ENCODE measurements around the gene DGUOK. TPM values are rescaled to one million over a fixed set of nuclear protein-coding genes. Genes with fewer than 3 reads are reported as not detected.

DGUOK gene
- total RNA-seq, 2 donors from 2014 or later, result 55.0 to 56.3 TPM

GRCh38 chr2:74004212-74005182 is 77.8 kb downstream of the DGUOK start:
- H3K9me3 ChIP-seq, result no peaks in the 10 kb centered on the region
- TF ChIP-seq, protein P1, sequence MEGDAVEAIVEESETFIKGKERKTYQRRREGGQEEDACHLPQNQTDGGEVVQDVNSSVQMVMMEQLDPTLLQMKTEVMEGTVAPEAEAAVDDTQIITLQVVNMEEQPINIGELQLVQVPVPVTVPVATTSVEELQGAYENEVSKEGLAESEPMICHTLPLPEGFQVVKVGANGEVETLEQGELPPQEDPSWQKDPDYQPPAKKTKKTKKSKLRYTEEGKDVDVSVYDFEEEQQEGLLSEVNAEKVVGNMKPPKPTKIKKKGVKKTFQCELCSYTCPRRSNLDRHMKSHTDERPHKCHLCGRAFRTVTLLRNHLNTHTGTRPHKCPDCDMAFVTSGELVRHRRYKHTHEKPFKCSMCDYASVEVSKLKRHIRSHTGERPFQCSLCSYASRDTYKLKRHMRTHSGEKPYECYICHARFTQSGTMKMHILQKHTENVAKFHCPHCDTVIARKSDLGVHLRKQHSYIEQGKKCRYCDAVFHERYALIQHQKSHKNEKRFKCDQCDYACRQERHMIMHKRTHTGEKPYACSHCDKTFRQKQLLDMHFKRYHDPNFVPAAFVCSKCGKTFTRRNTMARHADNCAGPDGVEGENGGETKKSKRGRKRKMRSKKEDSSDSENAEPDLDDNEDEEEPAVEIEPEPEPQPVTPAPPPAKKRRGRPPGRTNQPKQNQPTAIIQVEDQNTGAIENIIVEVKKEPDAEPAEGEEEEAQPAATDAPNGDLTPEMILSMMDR (IDR thresholded peaks at IDR 0.05), result no peak
- H3K27me3 ChIP-seq, result no peaks in the 10 kb centered on the region
- no peak for DNase-seq
- no peak overlapping the region for H3K27ac ChIP-seq
- no peak overlapping the region for H3K9ac ChIP-seq (ENCODE audit: low read depth in 2 of 2, low read length in 2 of 2)
- intact Hi-C loops (cut with DNase I), result no loop called here
- H3K36me3 ChIP-seq, result no peaks in the 10 kb centered on the region
- H3K4me1 ChIP-seq, result peaks cover 10% of the 10 kb centered on the region
- H3K4me3 ChIP-seq, result no peak overlapping the region

DNA sequence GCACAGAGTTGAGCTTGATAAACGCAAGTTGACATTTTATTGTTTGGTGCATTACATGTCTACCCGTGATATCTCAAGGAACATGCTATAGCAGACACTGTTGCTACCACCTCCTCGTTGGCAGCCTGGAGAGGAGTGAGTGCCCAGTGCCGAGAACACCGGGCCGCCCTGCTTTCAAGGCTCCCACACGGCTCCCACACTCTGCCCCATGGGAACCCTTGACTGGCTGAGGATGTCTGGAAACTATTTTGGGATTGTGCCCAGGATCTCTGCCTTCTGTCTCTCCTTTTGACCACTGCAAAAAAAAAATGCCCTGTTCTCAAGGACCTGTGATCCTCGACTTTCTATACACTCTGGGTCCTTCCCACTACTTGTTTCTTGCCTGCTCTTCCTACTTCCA is 79.1 kb downstream of the DGUOK start:
- Histone ChIP-seq H3K4me1 (no peaks in the 10 kb centered on the region), H3K9ac (ENCODE audit: low read depth in 2 of 2, low read length in 2 of 2) (no peak overlapping the region), H3K36me3 (no peaks in the 10 kb centered on the region), H3K27ac (no peak overlapping the region), H3K4me3 (no peak overlapping the region), H3K27me3 (no peaks in the 10 kb centered on the region), H3K9me3 (no peaks in the 10 kb centered on the region)
- TF ChIP-seq, protein P1 (IDR thresholded peaks at IDR 0.05), result no peak
- intact Hi-C loops (cut with DNase I), result no loop called here
- no peak for DNase-seq

GRCh38 chr2:74006459-74006858 is 79.8 kb downstream of the DGUOK start:
- Histone ChIP-seq H3K36me3 (no peaks in the 10 kb centered on the region), H3K4me3 (no peak overlapping the region), H3K4me1 (no peaks in the 10 kb centered on the region), H3K9ac (ENCODE audit: low read depth in 2 of 2, low read length in 2 of 2) (no peak overlapping the region), H3K9me3 (no peaks in the 10 kb centered on the region), H3K27ac (no peak overlapping the region), H3K27me3 (no peaks in the 10 kb centered on the region)
- TF ChIP-seq, protein P1 (IDR thresholded peaks at IDR 0.05), result no peak
- DNase-seq, result no peak
- intact Hi-C loops (cut with DNase I), result no loop called here

DNA sequence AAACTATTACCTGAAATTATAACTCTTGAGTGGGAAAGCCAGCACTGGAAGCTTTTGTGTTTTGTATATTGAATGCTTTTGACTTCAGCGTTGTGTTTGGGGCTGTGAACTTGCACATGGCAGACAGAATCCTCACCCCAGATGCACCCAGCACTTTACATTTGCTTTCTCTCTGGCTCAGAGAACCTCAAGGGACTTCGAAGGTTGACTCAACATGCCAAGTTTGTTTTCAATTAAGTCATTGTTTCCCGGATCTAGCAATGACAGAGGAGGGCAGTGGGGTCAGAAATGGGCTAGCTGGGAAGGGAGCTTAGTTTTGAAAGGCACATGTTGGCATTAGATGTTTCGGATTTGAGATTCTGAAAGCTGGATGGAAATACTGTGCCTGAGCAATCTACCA is 80.4 kb downstream of the DGUOK start:
- Histone ChIP-seq H3K9ac (ENCODE audit: low read depth in 2 of 2, low read length in 2 of 2) (no peak overlapping the region), H3K4me3 (no peak overlapping the region), H3K27me3 (no peaks in the 10 kb centered on the region), H3K36me3 (no peaks in the 10 kb centered on the region), H3K4me1 (no peaks in the 10 kb centered on the region), H3K27ac (no peak overlapping the region), H3K9me3 (no peaks in the 10 kb centered on the region)
- TF ChIP-seq, protein P1 (IDR thresholded peaks at IDR 0.05), result no peak
- no peak for DNase-seq
- intact Hi-C loops (cut with DNase I), result no loop called here

DNA sequence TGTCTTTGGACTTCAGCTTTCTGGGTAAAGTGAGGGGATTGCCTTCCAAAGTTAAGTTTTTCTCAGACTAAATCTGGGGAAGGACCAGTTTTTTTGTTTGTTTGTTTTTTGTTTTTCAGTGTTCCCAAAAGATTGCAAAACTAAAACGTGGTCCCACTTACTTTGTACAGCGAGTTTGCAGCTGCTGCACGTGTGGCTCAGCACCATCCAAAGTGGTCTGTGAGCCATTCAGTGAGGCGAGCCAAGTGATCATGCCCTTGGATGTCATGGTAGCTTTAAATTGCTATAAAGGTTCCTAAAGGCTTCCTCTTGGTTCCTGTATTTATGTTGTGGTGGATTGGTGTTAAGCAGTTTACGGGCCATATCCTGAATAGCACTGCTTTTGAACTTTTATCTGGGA is 81.0 kb downstream of the DGUOK start:
- H3K9me3 ChIP-seq, result no peaks in the 10 kb centered on the region
- no peak overlapping the region for H3K4me3 ChIP-seq
- no peaks in the 10 kb centered on the region for H3K27me3 ChIP-seq
- no peaks in the 10 kb centered on the region for H3K4me1 ChIP-seq
- H3K36me3 ChIP-seq, result no peaks in the 10 kb centered on the region
- no peak for DNase-seq
- TF ChIP-seq, protein P1 (IDR thresholded peaks at IDR 0.05), result no peak
- intact Hi-C loops (cut with DNase I), result no loop called here
- H3K9ac ChIP-seq (ENCODE audit: low read depth in 2 of 2, low read length in 2 of 2), result no peak overlapping the region
- H3K27ac ChIP-seq, result no peak overlapping the region

Other genes with a start within 250 kb of the DGUOK start
- 10 to 100 TPM; 28.2 to 37.5 TPM for gene TPRKB, start 189.5 kb upstream of the DGUOK start, total RNA-seq
- 10 to 100 TPM; 19.1 to 19.2 TPM for gene DUSP11, start 146.8 kb upstream of the DGUOK start, total RNA-seq
- not detected for gene C2orf78, start 142.7 kb upstream of the DGUOK start, total RNA-seq
- gene STAMBP, start 97.9 kb upstream of the DGUOK start, total RNA-seq, result 10 to 100 TPM; 49.5 to 54.7 TPM
- gene ACTG2, start 33.9 kb upstream of the DGUOK start, total RNA-seq, result 1,000 to 10,000 TPM in 1 of 2 donors, 10 to 100 TPM in 1; 25.4 to 1,198 TPM
- 10 to 100 TPM; 17.8 to 22.9 TPM for gene TET3, start 58.0 kb downstream of the DGUOK start, total RNA-seq
- gene BOLA3, start 221.0 kb downstream of the DGUOK start, total RNA-seq, result 10 to 100 TPM; 44.8 to 95.1 TPM